PC-3 (cell line): Measurements from ENCODE around the gene ERVK3-1. TPM values are rescaled to one million over a fixed set of nuclear protein-coding genes. Genes with fewer than 3 reads are reported as not detected.
A peak's percentile ranks its signal among the peaks of the same experiment; 100 is the strongest.
"Not testable (repeated sequence)": the region's sequence is repeated elsewhere in the genome, so short reads cannot be mapped to it uniquely, and the experiment has no call there.

ENCODE experiments used
- ATAC-seq: fragments of 200-7000 bp; cut with Tn5 transposase; 2 replicates; pipeline ENCODE4 v1.9.1; 2020; ENCODE audit warnings: mild to moderate bottlenecking, moderate library complexity
- BruUV-seq: library from RNA; stranded (reverse); fragments of 400-500 nt; replicated peaks from 2 replicates; lab custom pipeline; 2021; lab: Mats Ljungman, UMichigan
- CTCF ChIA-PET: fragments of 300-600 bp; sonication (Branson Sonifier 250); formaldehyde crosslinking; loops from one replicate; lab custom pipeline; 2022; ENCODE audit warnings: antibody characterized with exemption; lab: Charles Lee
- POLR2A ChIA-PET: fragments of 300-600 bp; sonication (Branson Sonifier 250); formaldehyde crosslinking; loops from one replicate; lab custom pipeline; 2022; ENCODE audit warnings: antibody characterized with exemption; ENCODE audit not compliant: unreplicated experiment; lab: Charles Lee
- DNase-seq: peaks from one replicate; pipeline ENCODE4 v3.0.0-alpha.2; 2015
- H2AFZ ChIP-seq: fragments of 300-600 bp; sonication (generic); 2 replicates; pipeline ENCODE4 v1.6.0; 2016; ENCODE audit warnings: antibody characterized with exemption, low read length
- H3F3A ChIP-seq: fragments of 300-600 bp; sonication (generic); one replicate; pipeline ENCODE4 v1.6.0; 2017; ENCODE audit warnings: antibody characterized with exemption, low read length, control low read depth, mild to moderate bottlenecking; ENCODE audit not compliant: unreplicated experiment
- H3K27ac ChIP-seq: fragments of 300-600 bp; sonication (generic); 2 replicates; pipeline ENCODE4 v1.5.1; 2016; ENCODE audit warnings: mild to moderate bottlenecking, low read length
- H3K27me3 ChIP-seq: fragments of 300-600 bp; sonication (generic); 2 replicates; pipeline ENCODE4 v1.6.1; 2016; ENCODE audit warnings: low read length, mixed read lengths
- H3K36me3 ChIP-seq: fragments of 300-600 bp; sonication (generic); 2 replicates; pipeline ENCODE4 v1.6.1; 2016; ENCODE audit warnings: low read depth, mixed run types, low read length, mixed read lengths
- H3K4me1 ChIP-seq: fragments of 300-600 bp; sonication (generic); 2 replicates; pipeline ENCODE4 v1.5.1; 2016; ENCODE audit warnings: low read length; ENCODE audit not compliant: insufficient read depth
- H3K4me2 ChIP-seq: fragments of 300-600 bp; sonication (generic); 2 replicates; pipeline ENCODE4 v1.6.0; 2016; ENCODE audit warnings: low read length
- H3K4me3 ChIP-seq: fragments of 300-600 bp; sonication (generic); 2 replicates; pipeline ENCODE4 v1.5.1; 2016; ENCODE audit warnings: mild to moderate bottlenecking, low read length, mixed read lengths
- H3K79me2 ChIP-seq: fragments of 300-600 bp; sonication (generic); 2 replicates; pipeline ENCODE4 v1.6.1; 2017; ENCODE audit warnings: low read length, mixed read lengths
- H3K9ac ChIP-seq: fragments of 300-600 bp; sonication (generic); 2 replicates; pipeline ENCODE4 v1.6.0; 2016; ENCODE audit warnings: mild to moderate bottlenecking, low read length
- H3K9me2 ChIP-seq: fragments of 300-600 bp; sonication (generic); replicated peaks from 2 replicates; pipeline ENCODE4 v1.6.1; 2016; ENCODE audit warnings: mixed run types, low read length, mixed read lengths
- H3K9me3 ChIP-seq: fragments of 300-600 bp; sonication (generic); 2 replicates; pipeline ENCODE4 v1.6.1; 2016; ENCODE audit warnings: low read length, mixed read lengths
- H4K20me1 ChIP-seq: fragments of 300-600 bp; sonication (generic); 2 replicates; pipeline ENCODE4 v1.6.1; 2016; ENCODE audit warnings: low read length, mixed read lengths
- CTCF ChIP-seq: fragments of 300-600 bp; sonication (generic); conservative IDR thresholded peaks from 2 replicates; pipeline ENCODE4 v1.5.1; 2017; ENCODE audit warnings: antibody characterized with exemption, low read depth, mild to moderate bottlenecking, low read length
- EZH2 ChIP-seq: fragments of 300-600 bp; sonication (generic); IDR thresholded peaks from one replicate; pipeline ENCODE4 v1.6.1; 2017; ENCODE audit warnings: antibody characterized with exemption, mild to moderate bottlenecking, low read length; ENCODE audit not compliant: unreplicated experiment
- EZH2phosphoT487 ChIP-seq: fragments of 300-600 bp; sonication (generic); IDR thresholded peaks from 2 replicates; pipeline ENCODE4 v1.6.1; 2018; ENCODE audit warnings: mild to moderate bottlenecking, antibody characterized with exemption, low read length, borderline replicate concordance
- intact Hi-C: fragments of 100-400 bp; cut with micrococcal nuclease; formaldehyde crosslinking; loops from 2 replicates; pipeline ENCODE4 v1.9.0; 2023
- total RNA-seq: library from RNA; depleted of rRNA; stranded (reverse); fragments of >200 nt; gene quantifications from 2 replicates; pipeline ENCODE4 v1.2.3, GENCODE V29; 2014

ERVK3-1 gene
- total RNA-seq, 1 experiment from 2014 or later: 104 TPM

DNA sequence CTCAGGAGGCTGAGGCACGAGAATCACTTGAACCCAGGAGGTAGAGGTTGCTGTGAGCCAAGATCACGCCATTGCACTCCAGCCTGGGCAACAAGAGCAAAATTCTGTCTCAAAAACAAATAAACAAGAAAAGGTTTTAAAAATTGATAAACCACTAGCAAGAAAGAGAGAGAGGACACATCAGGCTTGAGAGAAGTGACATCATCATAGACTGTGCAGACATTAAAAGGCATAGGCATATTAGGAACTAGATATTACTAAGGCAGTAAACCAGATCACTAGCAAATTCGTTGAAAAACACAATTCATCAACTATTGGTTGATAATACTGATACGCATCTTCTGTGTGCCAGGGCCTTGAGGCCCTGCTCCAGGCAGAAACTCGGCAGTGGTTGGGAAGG, 40.4 kb downstream of the ERVK3-1 start:
- Histone ChIP-seq H3K79me2 (no peaks in the 10 kb centered on the region), H4K20me1 (no peaks in the 10 kb centered on the region), H3K4me2 (no peak overlapping the region), H3K4me3 (no peak overlapping the region), H3K27ac (no peak overlapping the region), H2AFZ (no peak overlapping the region), H3K9me3 (no peaks in the 10 kb centered on the region), H3K9me2 (no peaks in the 10 kb centered on the region), H3K4me1 (no peaks in the 10 kb centered on the region), H3K9ac (no peak overlapping the region), H3K27me3 (peaks cover 20% of the 10 kb centered on the region), H3F3A (no peaks in the 10 kb centered on the region), H3K36me3 (no peaks in the 10 kb centered on the region)
- no TSS peak for BruUV-seq
- intact Hi-C loops: no loop called here
- DNase-seq (no peak), ATAC-seq (no peak)
- CTCF ChIA-PET: no interaction called here
- POLR2A ChIA-PET: no interaction called here
- no peak for TF ChIP-seq EZH2
- no peak for TF ChIP-seq CTCF
- no peak for TF ChIP-seq EZH2phosphoT487

DNA sequence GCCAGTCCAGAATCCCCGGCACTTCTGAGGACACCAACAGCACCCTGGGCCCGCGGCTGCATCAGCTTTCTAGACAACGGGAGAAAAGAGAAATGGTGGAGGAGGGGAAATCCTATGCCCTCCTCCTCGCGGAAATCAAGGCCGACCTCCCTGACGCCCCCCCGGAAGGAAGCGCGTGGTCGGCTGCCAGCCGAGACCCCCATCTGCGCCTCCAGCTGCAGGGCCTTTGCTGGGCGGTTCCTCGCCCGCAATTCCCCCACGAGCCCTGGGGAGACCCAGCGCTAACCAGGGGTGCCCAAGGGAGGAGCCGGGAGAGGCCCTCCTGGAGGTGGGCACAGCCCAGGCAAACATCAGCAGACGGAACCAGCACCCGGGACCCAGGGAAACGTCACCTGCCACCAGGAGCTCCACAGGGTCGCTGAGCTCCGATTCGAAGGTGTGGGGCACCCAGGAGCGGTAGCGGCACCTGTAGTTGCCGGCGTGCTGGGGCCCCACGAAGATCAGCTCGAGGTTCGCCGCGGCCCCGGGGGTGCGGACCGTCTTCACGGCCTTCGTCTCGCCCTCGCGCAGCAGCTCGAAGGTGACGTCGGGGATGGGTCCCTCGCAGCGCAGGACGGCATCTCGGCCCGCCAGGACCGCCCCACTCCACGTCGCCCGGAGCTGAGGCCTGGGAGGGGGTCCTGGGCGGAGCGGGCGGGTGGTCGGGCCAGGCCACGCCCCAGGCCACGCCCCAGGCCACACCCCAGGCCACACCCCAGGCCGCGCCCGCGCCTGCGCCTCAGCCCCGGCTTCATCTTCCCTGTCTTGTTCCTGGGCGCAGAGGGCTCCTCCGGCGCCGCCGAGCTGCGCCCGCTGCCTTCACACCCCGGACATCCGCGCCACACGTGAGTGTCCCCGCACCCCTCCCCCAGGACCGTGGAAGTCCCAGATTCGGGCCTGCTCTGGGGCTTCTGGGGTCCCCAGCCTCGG, 42.1 kb downstream of the ERVK3-1 start:
- peak overlapping the region; percentile 62 for H3K4me3 ChIP-seq
- H3K79me2 ChIP-seq: no peaks in the 10 kb centered on the region
- no peak for DNase-seq
- no peaks in the 10 kb centered on the region for H4K20me1 ChIP-seq
- no peaks in the 10 kb centered on the region for H3K9me3 ChIP-seq
- no TSS peak for BruUV-seq
- no peak overlapping the region for H3K27ac ChIP-seq
- intact Hi-C loops: no loop called here
- ATAC-seq: peak; percentile 54
- no peaks in the 10 kb centered on the region for H3K4me1 ChIP-seq
- H3K36me3 ChIP-seq: no peaks in the 10 kb centered on the region
- TF ChIP-seq EZH2 (no peak), CTCF (no peak), EZH2phosphoT487 (no peak)
- H3K9me2 ChIP-seq: no peaks in the 10 kb centered on the region
- H2AFZ ChIP-seq: peak overlapping the region; percentile 76
- H3F3A ChIP-seq: no peaks in the 10 kb centered on the region
- peaks cover 26% of the 10 kb centered on the region for H3K27me3 ChIP-seq
- H3K9ac ChIP-seq: no peak overlapping the region
- ChIA-PET POLR2A (no interaction called here), CTCF (no interaction called here)
- peak overlapping the region; percentile 79 for H3K4me2 ChIP-seq

DNA sequence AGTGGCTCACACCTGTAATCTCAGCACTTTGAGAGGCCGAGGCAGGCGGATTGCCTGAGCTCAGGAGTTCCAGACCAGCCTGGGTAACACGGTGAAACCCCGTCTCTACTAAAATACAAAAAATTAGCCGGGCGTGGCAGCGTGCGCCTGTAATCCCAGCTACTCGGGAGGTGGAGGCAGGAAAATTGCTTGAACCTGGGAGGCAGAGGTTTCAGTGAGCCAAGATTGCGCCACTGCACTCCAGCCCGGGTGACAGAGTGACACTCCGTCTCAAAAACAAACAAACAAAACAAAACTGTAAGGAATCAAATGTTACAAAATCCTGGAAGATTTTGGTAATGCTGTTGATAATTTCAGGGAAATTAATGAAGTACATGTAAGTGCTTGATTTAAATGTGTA, 42.9 kb downstream of the ERVK3-1 start:
- H3K36me3 ChIP-seq, intact Hi-C loops, ATAC-seq, H3K79me2 ChIP-seq, POLR2A ChIA-PET, H3K9ac ChIP-seq, H3K9me3 ChIP-seq, DNase-seq, H4K20me1 ChIP-seq, H3K9me2 ChIP-seq, H3K27ac ChIP-seq, H3K4me1 ChIP-seq, H3F3A ChIP-seq, CTCF ChIA-PET: not testable (repeated sequence)
- H3K27me3 ChIP-seq: peaks cover 26% of the 10 kb centered on the region
- H2AFZ ChIP-seq: peak overlapping the region; percentile 76; the same call in 1 of the 2 replicates
- peak overlapping the region; percentile 62 for H3K4me3 ChIP-seq
- H3K4me2 ChIP-seq: peak overlapping the region; percentile 79
- BruUV-seq: TSS peak; percentile 33
